Uterus (tissue), 4 donors: ENCODE measurements around the gene THY1. TPM values are rescaled to one million over a fixed set of nuclear protein-coding genes. Genes with fewer than 3 reads are reported as not detected.
"Not testable (repeated sequence)": the region's sequence is repeated elsewhere in the genome, so short reads cannot be mapped to it uniquely, and the experiment has no call there.

ENCODE experiments used
- DNase-seq, 2 donors: peaks; one replicate each; pipeline ENCODE4 v3.0.0-alpha.2; 2019 to 2020
- H3K27ac ChIP-seq, 2 donors: fragments of 200-600 bp; sonication (generic); 1 replicate in 1 of 2; 2 replicates in 1 of 2; pipeline ENCODE4 v1.5.1; 2016 to 2018
- H3K27me3 ChIP-seq, 2 donors: fragments of 200-600 bp; sonication (generic); one replicate each; pipeline ENCODE4 v1.5.1; 2018 to 2019; ENCODE audit warnings: control low read depth in 1 of 2
- H3K36me3 ChIP-seq, 2 donors: fragments of 200-600 bp; sonication (generic); one replicate each; pipeline ENCODE4 v1.5.1; 2019; ENCODE audit warnings: control low read depth in 1 of 2
- H3K4me1 ChIP-seq, 2 donors: fragments of 200-600 bp; sonication (generic); one replicate each; pipeline ENCODE4 v1.5.1; 2018 to 2019; ENCODE audit warnings: control low read depth in 1 of 2
- H3K4me3 ChIP-seq, 2 donors: fragments of 200-600 bp; sonication (generic); 1 replicate in 1 of 2; 2 replicates in 1 of 2; pipeline ENCODE4 v1.5.1; 2018 to 2019; ENCODE audit warnings: mild to moderate bottlenecking in 1 of 2
- H3K9me3 ChIP-seq, 2 donors: fragments of 200-600 bp; sonication (generic); one replicate each; pipeline ENCODE4 v1.5.1; 2019; ENCODE audit warnings: control low read depth in 1 of 2
- POLR2A ChIP-seq, 2 donors: fragments of 450-650 bp; IDR thresholded peaks; one replicate each; pipeline ENCODE4 v1.6.1; 2016; ENCODE audit warnings: antibody characterized with exemption in 2 of 2, mild to moderate bottlenecking in 1 of 2, moderate library complexity in 1 of 2
- intact Hi-C: fragments of 100-400 bp; cut with DNase I; formaldehyde crosslinking; loops from one replicate; pipeline ENCODE4 v1.15.1; 2023; ENCODE audit warnings: low total_unique reads
- total RNA-seq, 4 donors: library from RNA; depleted of rRNA in 3 of 4; stranded (reverse); fragments of >200 nt in 3 of 4; gene quantifications; one replicate each; pipeline versions ENCODE4 v1.1.0 to v1.2.4, GENCODE V29; 2014 to 2023
- TF ChIP-seq, protein P1 (sequence below), 4 experiments: fragments of 200-600 bp in 2 of 4; fragments of 450-650 bp in 2 of 4; sonication (generic) in 2 of 4; IDR thresholded peaks; one replicate each; pipeline ENCODE4 v1.5.1; 2016 to 2019; ENCODE audit warnings: antibody characterized with exemption in 4 of 4, mild to moderate bottlenecking in 2 of 4, moderate library complexity in 1 of 4
- donor health status: DM: yes; HTN: yes; CAD: no.

THY1 gene
- total RNA-seq, 4 donors from 2014 or later, result 10.7 to 88.9 (median 41.3) TPM

- H3K9me3 ChIP-seq, result no peaks in the 10 kb centered on the region
- no peak overlapping the region for H3K27ac ChIP-seq
- no peak for TF ChIP-seq POLR2A (IDR thresholded peaks at IDR 0.05)
- TF ChIP-seq, protein P1, sequence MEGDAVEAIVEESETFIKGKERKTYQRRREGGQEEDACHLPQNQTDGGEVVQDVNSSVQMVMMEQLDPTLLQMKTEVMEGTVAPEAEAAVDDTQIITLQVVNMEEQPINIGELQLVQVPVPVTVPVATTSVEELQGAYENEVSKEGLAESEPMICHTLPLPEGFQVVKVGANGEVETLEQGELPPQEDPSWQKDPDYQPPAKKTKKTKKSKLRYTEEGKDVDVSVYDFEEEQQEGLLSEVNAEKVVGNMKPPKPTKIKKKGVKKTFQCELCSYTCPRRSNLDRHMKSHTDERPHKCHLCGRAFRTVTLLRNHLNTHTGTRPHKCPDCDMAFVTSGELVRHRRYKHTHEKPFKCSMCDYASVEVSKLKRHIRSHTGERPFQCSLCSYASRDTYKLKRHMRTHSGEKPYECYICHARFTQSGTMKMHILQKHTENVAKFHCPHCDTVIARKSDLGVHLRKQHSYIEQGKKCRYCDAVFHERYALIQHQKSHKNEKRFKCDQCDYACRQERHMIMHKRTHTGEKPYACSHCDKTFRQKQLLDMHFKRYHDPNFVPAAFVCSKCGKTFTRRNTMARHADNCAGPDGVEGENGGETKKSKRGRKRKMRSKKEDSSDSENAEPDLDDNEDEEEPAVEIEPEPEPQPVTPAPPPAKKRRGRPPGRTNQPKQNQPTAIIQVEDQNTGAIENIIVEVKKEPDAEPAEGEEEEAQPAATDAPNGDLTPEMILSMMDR (IDR thresholded peaks at IDR 0.05), result no peak
- no peak for DNase-seq
- no peaks in the 10 kb centered on the region for H3K27me3 ChIP-seq
- no peaks in the 10 kb centered on the region for H3K4me1 ChIP-seq
- H3K36me3 ChIP-seq, result no peaks in the 10 kb centered on the region
- no peak overlapping the region for H3K4me3 ChIP-seq
- intact Hi-C loops, result no loop called here
These were observed 38.6 kb downstream of the THY1 start for GRCh38 chr11:119384332-119384731.

GRCh38 chr11:119382513-119382912, 40.5 kb downstream of the THY1 start:
- H3K4me3 ChIP-seq, H3K27me3 ChIP-seq, H3K9me3 ChIP-seq, H3K36me3 ChIP-seq, DNase-seq, H3K4me1 ChIP-seq, intact Hi-C loops: not testable (repeated sequence)
- peak overlapping the region in 1 of 2 donors; percentile 75 for H3K27ac ChIP-seq

DNA sequence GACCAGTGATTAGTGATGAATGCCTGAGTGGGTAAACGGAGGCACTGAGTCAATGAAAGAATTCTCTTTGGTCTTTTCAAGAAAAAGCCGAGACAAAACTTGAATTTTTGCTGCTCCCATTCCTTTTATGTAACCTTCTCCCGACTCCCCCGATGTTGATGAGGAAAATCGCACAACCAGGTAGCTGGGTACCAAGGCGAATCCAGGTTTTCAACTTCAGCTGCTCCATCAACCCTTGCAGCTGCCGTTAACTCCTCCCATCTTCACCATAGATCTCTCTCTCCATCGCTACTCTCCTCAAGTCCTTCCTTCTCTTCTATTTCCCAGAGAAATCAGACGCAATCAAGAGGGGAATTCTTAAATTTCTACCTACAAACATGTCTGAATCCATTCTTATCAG, 40.9 kb downstream of the THY1 start:
- H3K27ac ChIP-seq, result peak overlapping the region; percentile 12 to 75
- intact Hi-C loops, result no loop called here
- H3K4me1 ChIP-seq, result no peaks in the 10 kb centered on the region
- TF ChIP-seq POLR2A (IDR thresholded peaks at IDR 0.05), result no peak
- TF ChIP-seq, protein P1 (IDR thresholded peaks at IDR 0.05), result no peak
- no peak for DNase-seq
- H3K27me3 ChIP-seq, result no peaks in the 10 kb centered on the region
- H3K9me3 ChIP-seq, result no peaks in the 10 kb centered on the region
- peak overlapping the region; percentile 38 to 41 for H3K4me3 ChIP-seq
- no peaks in the 10 kb centered on the region for H3K36me3 ChIP-seq

- intact Hi-C loops, result no loop called here
- TF ChIP-seq POLR2A (IDR thresholded peaks at IDR 0.05), result peak; percentile 65
- TF ChIP-seq, protein P1 (IDR thresholded peaks at IDR 0.05), result peak; percentile 87 to 98 (median 93)
- Histone ChIP-seq H3K9me3 (no peaks in the 10 kb centered on the region), H3K27ac (peak within 1 kb of the TSS; percentile 74 to 75), H3K4me1 (no peaks in the 10 kb centered on the region), H3K36me3 (no peaks in the 10 kb centered on the region), H3K27me3 (no peaks in the 10 kb centered on the region), H3K4me3 (peak within 1 kb of the TSS; percentile 38 to 41)
- peak; percentile 96 to 98 for DNase-seq
These were observed 41.6 kb downstream of the THY1 start, which contains the start of gene USP2 for GRCh38 chr11:119381181-119381988. USP2 (minus strand) TSS chr11:119381690; CDS start chr11:119373480, 8,210 bp downstream.

DNA sequence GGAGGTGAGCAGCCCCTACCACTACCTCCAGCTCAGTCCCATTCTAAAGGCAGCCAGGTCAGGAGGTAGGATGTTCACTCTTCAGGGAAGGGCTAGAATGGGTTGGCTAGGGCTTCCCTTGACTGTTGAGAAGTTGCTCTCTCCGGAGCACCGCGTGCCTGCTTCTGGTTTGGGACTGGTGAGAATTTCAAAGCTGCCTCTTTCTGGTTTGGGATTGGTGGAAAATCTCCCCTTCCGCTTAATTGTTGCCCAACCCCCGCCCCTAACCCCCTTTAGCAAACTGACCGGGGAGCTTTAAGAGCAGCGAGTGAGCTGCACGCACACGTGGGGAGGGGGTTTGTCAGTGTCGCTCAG, 42.2 kb downstream of the THY1 start:
- intact Hi-C loops, result no loop called here
- no peak for DNase-seq
- Histone ChIP-seq H3K27ac (peak overlapping the region; percentile 74 to 75), H3K36me3 (no peaks in the 10 kb centered on the region), H3K27me3 (no peaks in the 10 kb centered on the region), H3K9me3 (no peaks in the 10 kb centered on the region), H3K4me1 (no peaks in the 10 kb centered on the region), H3K4me3 (peak overlapping the region; percentile 38 to 41)
- no peak for TF ChIP-seq POLR2A (IDR thresholded peaks at IDR 0.05)
- TF ChIP-seq, protein P1 (IDR thresholded peaks at IDR 0.05), result no peak
